Stimulated activated CD4-positive, alpha-beta T cell treated with anti-CD3 and anti-CD28 coated beads, Interleukin-1b, Interleukin-23, amount 100 ng/mL, for 48 hours (primary cell): ENCODE data around the gene NDOR1.

Source experiments
- DNase-seq: peaks from one replicate; pipeline ENCODE4 v3.0.0-alpha.2; 2020

NDOR1 gene

GRCh38 chr9:137183980-137184595 lies 21.4 kb upstream of the NDOR1 start:
- DNase-seq, result no peak

GRCh38 chr9:137184881-137185660 lies 20.4 kb upstream of the NDOR1 start:
- DNase-seq, result no peak

GRCh38 chr9:137185921-137186320 lies 19.6 kb upstream of the NDOR1 start:
- no peak for DNase-seq

GRCh38 chr9:137186385-137186784 lies 19.1 kb upstream of the NDOR1 start:
- DNase-seq, result no peak

- DNase-seq, result no peak
Observed at GRCh38 chr9:137187386-137187785, 18.1 kb upstream of the NDOR1 start.

- DNase-seq, result no peak
Observed at GRCh38 chr9:137188086-137188489, 17.4 kb upstream of the NDOR1 start.

GRCh38 chr9:137188490-137189296 lies 16.8 kb upstream of the NDOR1 start, which contains the start of the genes ANAPC2 and SSNA1:
TSS of gene ANAPC2 (minus strand) at chr9:137188560. CDS start at chr9:137188532, 28 bp downstream.
TSS of gene SSNA1 (plus strand) at chr9:137188676. CDS start at chr9:137188727, 51 bp downstream.
- peak; percentile 90 for DNase-seq

GRCh38 chr9:137189297-137190295 lies 15.9 kb upstream of the NDOR1 start:
- no peak for DNase-seq

GRCh38 chr9:137190315-137190856 lies 15.1 kb upstream of the NDOR1 start:
- DNase-seq, result no peak

- DNase-seq, result no peak
Observed at GRCh38 chr9:137191245-137191644, 14.3 kb upstream of the NDOR1 start.

GRCh38 chr9:137191691-137192447 lies 13.6 kb upstream of the NDOR1 start:
- no peak for DNase-seq

GRCh38 chr9:137192448-137192780 lies 13.1 kb upstream of the NDOR1 start:
- no peak for DNase-seq

GRCh38 chr9:137192859-137193258 lies 12.6 kb upstream of the NDOR1 start:
- DNase-seq, result no peak

- no peak for DNase-seq
Observed at GRCh38 chr9:137193771-137194170, 11.7 kb upstream of the NDOR1 start.

GRCh38 chr9:137194388-137194787 lies 11.1 kb upstream of the NDOR1 start:
- DNase-seq, result no peak

GRCh38 chr9:137194909-137195308 lies 10.6 kb upstream of the NDOR1 start:
- no peak for DNase-seq

GRCh38 chr9:137195525-137196220 lies 9.8 kb upstream of the NDOR1 start:
- no peak for DNase-seq

GRCh38 chr9:137198051-137198901 lies 7.2 kb upstream of the NDOR1 start:
- DNase-seq, result no peak

GRCh38 chr9:137198902-137199283 lies 6.6 kb upstream of the NDOR1 start:
- no peak for DNase-seq
